ENCODE data around the gene LSM7. TPM values are rescaled to one million over a fixed set of nuclear protein-coding genes. Genes with fewer than 3 reads are reported as not detected.

The LSM7 gene
- total RNA-seq, 1 donor from 2014 or later, result 31.4 TPM

DNA sequence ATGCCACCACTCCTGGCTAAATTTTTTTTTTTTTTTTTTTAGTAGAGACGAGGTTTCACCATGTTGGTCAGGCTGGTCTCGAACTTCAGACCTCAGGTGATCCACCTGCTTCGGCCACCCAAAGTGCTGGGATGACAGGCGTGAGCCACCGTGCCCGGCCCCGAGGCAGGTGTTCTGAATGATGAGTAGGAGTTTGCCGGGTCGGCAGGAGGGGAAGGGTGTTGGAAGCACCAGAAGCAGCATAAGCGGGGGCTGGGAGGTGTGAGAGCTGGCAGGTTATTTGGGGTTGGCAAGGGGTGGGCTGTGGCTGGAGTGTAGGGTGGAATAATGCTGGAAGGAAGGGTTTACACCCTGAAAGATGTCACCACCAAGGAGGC lies 1.9 kb upstream of the LSM7 start:
- intact Hi-C loops (cut with DNase I), result no loop called here
- TF ChIP-seq, protein P1, sequence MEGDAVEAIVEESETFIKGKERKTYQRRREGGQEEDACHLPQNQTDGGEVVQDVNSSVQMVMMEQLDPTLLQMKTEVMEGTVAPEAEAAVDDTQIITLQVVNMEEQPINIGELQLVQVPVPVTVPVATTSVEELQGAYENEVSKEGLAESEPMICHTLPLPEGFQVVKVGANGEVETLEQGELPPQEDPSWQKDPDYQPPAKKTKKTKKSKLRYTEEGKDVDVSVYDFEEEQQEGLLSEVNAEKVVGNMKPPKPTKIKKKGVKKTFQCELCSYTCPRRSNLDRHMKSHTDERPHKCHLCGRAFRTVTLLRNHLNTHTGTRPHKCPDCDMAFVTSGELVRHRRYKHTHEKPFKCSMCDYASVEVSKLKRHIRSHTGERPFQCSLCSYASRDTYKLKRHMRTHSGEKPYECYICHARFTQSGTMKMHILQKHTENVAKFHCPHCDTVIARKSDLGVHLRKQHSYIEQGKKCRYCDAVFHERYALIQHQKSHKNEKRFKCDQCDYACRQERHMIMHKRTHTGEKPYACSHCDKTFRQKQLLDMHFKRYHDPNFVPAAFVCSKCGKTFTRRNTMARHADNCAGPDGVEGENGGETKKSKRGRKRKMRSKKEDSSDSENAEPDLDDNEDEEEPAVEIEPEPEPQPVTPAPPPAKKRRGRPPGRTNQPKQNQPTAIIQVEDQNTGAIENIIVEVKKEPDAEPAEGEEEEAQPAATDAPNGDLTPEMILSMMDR (IDR thresholded peaks at IDR 0.05), result no peak
- Histone ChIP-seq H3K4me3 (no peak overlapping the region), H3K27me3 (no peaks in the 10 kb centered on the region), H3K27ac (no peak overlapping the region), H3K9me3 (no peaks in the 10 kb centered on the region), H3K36me3 (peaks cover 0 to 4% of the 10 kb centered on the region in 2 donors), H3K4me1 (peaks cover 2 to 34% of the 10 kb centered on the region in 2 donors)
- no peak for DNase-seq (ENCODE audit: low spot score in 2 of 2)

DNA sequence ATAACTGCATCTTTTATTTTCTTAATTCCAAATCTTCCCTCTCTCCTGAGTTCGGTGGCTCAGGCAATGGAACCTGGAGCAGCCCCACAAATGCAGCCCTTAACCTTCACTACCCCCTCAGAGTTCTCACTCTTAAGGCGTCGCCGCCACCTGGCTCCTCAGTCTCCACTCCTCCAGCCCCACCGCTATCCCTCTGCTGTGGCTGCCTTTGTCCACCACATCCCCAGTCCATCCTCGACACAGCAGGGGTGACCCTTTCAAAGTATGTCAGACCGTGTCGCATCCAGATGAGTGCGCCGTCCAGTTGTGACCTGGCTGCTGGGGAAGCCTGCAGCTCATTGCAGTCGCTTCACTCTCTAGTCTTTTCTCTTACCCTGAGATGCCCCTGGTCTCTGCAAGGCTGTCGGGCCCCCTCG lies 1.1 kb upstream of the LSM7 start:
- TF ChIP-seq, protein P1 (IDR thresholded peaks at IDR 0.05), result no peak
- Histone ChIP-seq H3K4me3 (peak overlapping the region; percentile 73 to 84), H3K27me3 (no peaks in the 10 kb centered on the region), H3K27ac (no peak overlapping the region), H3K36me3 (peaks cover 2 to 5% of the 10 kb centered on the region in 2 donors), H3K4me1 (peaks cover 2 to 34% of the 10 kb centered on the region in 2 donors), H3K9me3 (no peaks in the 10 kb centered on the region)
- intact Hi-C loops (cut with DNase I), result loop anchor here (2.0 kb wide), 2 partner anchors 59 to 93 kb away; partner anchors contain the start of genes PLEKHJ1 and SF3A2
- DNase-seq (ENCODE audit: low spot score in 2 of 2), result no peak

DNA sequence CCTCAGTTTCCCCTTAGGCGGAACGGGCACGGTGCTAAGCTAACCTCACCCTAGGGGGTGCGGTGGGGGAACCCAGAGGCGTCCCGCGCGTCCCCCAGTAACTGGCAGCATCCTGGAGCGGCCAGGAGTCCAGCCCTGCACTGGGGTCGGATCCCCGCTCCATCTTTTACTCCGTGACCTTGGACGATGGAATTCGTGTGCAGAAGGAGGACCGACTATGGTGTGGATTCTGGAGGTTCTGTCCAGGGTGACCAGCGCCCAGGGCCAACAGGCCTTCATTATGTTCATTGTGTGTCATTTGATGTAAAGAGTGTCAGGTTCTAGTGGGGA lies 728 bp upstream of the LSM7 start:
- peaks cover 2 to 34% of the 10 kb centered on the region in 2 donors for H3K4me1 ChIP-seq

DNA sequence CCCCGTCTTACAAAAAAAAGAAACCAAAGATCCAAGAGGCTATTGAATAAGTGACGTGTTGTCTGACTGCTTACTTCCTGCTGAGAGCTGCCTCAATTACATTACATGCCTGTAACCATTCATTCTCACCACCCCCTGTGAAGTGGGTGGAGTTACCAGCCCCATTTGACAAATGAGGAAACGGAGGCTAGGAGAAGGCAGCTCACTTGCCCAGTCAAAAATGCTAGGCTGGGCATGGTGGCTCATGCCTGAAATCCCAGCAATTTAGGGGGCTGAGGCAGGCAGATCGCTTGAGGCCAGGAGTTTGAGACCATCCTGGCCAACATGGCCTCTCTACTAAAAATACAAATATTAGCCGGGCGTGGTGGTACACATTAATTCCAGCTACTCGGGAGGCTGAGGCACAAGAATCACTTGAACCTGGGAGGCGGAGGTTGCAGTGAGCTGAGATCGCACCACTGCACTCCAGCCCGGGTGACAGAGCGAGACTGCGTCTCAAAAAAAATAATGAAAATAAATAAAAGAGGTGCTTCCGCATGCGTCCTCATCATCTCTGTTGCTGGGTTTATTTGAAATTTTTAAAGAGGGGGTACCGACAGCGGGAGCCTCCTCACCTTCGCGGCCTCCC lies 499 bp downstream of the LSM7 start:
- no peak for DNase-seq (ENCODE audit: low spot score in 2 of 2)
- peak overlapping the region; percentile 73 to 84 for H3K4me3 ChIP-seq
- intact Hi-C loops (cut with DNase I), result loop anchor here (1.0 to 2.0 kb wide), 3 partner anchors 57 to 231 kb away; partner anchors contain the start of genes PLEKHJ1 and SF3A2
- H3K36me3 ChIP-seq, result peaks cover 7 to 21% of the 10 kb centered on the region in 2 donors
- TF ChIP-seq, protein P1 (IDR thresholded peaks at IDR 0.05), result no peak
- H3K27ac ChIP-seq, result peak overlapping the region in 1 of 2 donors; percentile 48
- peaks cover 2 to 34% of the 10 kb centered on the region in 2 donors for H3K4me1 ChIP-seq
- H3K27me3 ChIP-seq, result no peaks in the 10 kb centered on the region
- no peaks in the 10 kb centered on the region for H3K9me3 ChIP-seq

More for the DNA sequence above, 728 bp upstream of the LSM7 start:
- H3K4me3 ChIP-seq, result peak overlapping the region; percentile 73 to 84
- H3K27ac ChIP-seq, result no peak overlapping the region
- H3K36me3 ChIP-seq, result peaks cover 5 to 9% of the 10 kb centered on the region in 2 donors
- no peaks in the 10 kb centered on the region for H3K9me3 ChIP-seq
- no peak for DNase-seq (ENCODE audit: low spot score in 2 of 2)
- H3K27me3 ChIP-seq, result no peaks in the 10 kb centered on the region
- intact Hi-C loops (cut with DNase I), result loop anchor here (2.0 kb wide), 2 partner anchors 58 to 92 kb away; partner anchors contain the start of genes PLEKHJ1 and SF3A2
- TF ChIP-seq, protein P1 (IDR thresholded peaks at IDR 0.05), result no peak

DNA sequence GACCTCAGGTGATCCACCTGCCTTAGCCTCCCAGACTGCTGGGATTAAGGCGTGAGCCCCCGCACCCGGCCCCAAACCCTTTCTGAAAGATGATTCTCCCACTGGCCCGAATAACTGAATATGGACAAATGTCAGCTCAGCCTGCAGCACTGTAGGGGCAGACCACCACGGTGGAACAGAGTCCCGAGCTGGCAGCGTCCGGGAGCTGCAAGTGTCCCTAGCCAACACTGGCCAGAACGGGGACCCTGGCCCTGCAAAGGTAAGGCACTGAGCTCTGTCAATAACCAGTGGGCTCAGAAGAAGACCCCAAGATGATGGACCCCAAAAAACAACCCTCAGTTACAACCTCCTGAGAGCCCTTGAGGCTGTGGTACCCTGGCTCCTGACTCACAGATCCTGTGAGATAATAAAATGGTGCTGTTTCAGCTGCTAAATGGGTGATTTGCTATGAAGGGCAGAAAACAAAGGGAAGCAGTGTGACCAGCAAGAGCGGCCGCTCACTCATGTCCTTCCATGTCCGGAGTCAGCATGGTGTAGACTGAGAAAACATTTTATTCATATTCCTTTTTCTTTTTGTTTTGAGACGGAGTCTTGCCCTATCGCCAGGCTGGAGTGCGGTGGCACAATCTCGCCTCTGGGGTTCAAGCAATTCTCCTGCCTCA lies 1.6 kb downstream of the LSM7 start:
- intact Hi-C loops (cut with DNase I), result no loop called here
- Histone ChIP-seq H3K4me3 (peak overlapping the region; percentile 73 to 84), H3K36me3 (peaks cover 10 to 26% of the 10 kb centered on the region in 2 donors), H3K4me1 (peaks cover 2 to 28% of the 10 kb centered on the region in 2 donors), H3K9me3 (no peaks in the 10 kb centered on the region), H3K27me3 (no peaks in the 10 kb centered on the region), H3K27ac (no peak overlapping the region)
- TF ChIP-seq, protein P1 (IDR thresholded peaks at IDR 0.05), result no peak
- no peak for DNase-seq (ENCODE audit: low spot score in 2 of 2)
